Stimulated activated CD4-positive, alpha-beta T cell treated with anti-CD3 and anti-CD28 coated beads, Interleukin-4, amount 100 ng/mL, for 1 hour (primary cell): ENCODE data around the gene TIPRL.
"Not testable (repeated sequence)": the region's sequence is repeated elsewhere in the genome, so short reads cannot be mapped to it uniquely, and the experiment has no call there.

Source experiments
- DNase-seq: peaks from one replicate; pipeline ENCODE4 v3.0.0-alpha.2; 2020

The TIPRL gene

DNA sequence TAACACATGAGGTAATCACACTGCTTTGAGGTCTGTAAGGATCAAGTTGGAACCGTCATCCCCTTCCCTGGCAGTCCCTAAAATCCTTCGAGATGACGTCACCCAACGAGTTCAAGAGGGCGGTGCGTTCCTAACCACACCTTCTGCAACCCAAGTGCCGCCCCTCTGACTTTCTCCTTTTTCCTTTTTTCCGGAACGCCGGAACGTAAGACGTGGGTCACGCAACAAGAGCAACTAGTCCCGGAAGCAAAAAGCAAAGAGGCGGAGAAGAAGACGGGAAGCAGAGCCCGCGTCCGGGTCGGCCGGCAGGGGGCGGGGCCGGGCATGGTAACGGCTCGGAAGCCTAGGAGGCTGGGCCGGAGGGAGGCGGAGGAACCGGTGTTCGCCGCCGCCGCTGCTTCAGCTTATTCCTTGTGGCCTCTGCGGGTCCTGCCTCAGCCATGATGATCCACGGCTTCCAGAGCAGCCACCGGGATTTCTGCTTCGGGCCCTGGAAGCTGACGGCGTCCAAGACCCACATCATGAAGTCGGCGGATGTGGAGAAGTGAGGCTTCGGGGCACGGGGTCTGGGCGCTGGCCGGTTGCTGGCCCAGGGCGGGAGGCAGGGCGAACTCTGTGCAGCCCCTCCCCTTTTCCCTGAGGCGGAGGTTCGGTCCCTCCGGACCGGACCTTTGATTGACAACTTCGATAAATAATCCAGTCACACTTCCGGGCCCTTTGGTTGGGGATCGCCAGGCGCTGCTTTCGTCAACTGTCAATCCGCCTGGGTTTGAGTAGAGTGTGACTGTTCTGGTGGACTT, at the start of gene TIPRL:
TIPRL (plus strand) TSS at position 325 of the 800 bp plus-strand sequence; CDS start at position 441, 116 bp downstream.
- DNase-seq: peak; percentile 95

DNA sequence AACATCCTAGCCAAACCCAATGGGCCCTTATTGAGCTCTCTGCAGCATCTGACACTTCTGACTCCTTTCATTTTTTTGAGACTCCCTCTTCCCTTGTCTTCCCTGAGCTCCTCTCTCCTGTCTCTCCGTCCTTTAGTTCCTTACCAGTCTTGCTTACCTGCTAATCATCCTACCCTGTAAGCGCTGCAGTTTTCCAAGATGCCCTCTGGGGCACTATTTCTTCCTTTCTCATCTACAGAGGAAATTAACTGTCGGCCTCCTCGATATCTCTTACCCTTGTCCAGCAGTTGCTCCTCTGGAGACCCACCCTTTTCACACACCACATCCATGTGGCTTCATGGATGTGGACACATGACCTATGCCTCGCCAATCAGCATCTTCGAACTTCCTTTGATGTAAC, 48.8 kb upstream of the TIPRL start:
- no peak for DNase-seq

DNA sequence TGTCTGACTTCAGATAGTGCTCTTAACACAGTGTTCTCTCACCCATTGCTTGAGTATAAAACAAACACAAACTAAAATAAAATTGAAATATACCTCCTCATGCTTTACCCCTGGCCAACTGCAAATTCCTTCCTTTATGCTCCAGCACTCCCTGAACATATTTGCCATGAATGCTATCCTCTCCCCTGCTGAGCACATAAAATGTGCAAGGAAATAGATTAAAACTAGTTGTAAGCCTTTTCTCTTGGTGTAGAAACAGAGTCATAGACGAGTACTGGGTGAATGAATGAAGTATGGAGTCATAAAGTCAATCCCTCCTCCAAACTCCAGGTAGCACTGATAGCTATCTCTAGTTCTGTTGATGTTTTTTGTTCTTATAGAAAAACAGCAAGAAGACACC, 44.6 kb upstream of the TIPRL start:
- no peak for DNase-seq

DNA sequence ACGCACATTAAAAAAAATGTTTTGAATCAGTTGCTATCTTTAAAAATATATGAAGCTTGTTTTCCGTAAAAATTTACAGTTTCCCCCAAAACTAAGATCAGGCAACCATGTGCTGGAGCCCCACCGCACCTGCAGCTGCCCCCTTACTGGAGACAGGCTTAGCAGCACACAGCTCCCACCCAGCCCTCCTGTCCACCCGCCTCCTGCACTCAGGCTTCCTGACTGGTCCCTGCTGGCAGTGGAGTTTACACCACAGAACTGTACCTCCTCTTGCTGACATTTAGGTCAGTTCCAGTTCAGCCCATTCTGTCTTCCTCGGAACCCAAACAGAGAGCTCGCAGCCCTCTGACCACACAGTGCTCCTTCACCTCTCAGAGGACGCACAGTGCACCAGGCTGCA, 44.1 kb upstream of the TIPRL start:
- DNase-seq: no peak

DNA sequence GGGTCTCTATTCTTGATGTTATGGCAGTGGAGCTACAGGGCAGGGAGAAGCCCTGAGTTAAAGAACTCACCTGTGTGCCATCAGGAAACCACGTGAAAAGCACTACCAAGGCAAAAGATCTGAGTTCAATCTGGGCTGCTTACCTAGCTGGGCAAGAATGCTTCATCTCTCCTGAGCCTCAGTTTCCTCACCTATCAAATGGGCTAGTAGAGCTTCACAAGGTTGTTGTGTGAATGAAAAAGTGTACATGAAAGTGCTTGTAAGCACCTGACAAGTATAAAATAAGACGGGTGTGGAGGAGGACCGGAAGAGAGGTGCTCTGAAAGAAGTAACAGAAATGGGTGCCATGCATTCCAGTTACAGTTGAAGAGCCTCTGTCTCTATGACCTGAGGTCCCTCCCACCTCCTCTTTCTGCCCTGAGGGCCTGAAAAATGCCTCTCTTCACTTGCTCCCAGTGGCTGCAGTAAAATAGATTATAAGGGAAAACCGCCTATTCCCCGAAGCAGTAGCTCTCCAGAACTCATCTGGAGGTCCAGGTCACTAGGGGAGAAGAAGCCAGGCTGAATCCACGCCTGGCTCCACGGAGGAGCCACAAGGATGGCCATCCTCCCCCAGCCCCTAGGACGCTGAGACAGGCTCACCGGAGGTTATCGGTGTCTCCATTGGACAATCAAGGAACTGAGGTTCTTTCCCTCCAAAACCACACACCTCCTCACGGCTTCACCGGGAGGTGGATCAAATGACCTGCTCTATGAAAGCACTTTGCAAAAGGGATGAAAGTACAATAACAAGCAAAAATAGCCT, 43.4 kb upstream of the TIPRL start:
- DNase-seq: no peak

DNA sequence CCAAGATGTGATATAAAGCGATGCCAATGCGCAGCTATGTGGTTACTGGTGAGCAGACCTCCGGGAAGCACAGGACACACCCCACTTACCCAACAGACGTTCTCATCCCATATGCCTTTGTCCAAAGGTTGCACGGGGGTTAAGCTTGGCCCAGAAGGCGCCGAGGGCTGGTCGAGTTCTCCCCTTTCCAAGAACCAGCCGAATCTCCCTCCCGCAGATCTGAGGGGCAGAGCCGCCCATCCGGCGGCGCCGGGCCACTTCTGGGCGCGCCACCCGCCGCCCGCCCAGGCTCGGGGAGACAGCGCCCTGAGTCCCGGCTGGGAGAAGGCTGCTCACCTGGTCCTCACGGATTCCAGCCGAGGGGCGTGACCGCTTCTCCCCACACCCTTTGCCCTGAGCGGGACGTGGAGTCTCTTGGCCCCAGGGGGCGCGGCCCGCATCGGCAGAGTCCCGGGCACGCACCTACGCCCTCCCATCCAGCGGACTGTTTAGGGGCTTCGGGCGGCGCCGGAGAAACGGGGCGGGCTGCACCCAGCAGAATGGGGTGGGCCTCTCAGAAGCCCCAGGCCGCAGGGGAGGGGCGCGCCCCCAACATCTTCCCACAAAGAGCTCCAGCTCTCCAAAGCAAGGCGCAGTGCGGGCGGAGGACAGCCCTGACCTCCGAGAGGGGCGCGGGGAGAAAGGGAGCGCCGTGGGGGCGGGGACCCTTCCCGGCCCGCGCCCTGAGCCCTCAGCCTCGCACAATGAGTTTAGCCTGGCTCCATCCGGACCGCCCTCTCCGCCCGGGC, 42.6 kb upstream of the TIPRL start:
- DNase-seq: peak; percentile 13

DNA sequence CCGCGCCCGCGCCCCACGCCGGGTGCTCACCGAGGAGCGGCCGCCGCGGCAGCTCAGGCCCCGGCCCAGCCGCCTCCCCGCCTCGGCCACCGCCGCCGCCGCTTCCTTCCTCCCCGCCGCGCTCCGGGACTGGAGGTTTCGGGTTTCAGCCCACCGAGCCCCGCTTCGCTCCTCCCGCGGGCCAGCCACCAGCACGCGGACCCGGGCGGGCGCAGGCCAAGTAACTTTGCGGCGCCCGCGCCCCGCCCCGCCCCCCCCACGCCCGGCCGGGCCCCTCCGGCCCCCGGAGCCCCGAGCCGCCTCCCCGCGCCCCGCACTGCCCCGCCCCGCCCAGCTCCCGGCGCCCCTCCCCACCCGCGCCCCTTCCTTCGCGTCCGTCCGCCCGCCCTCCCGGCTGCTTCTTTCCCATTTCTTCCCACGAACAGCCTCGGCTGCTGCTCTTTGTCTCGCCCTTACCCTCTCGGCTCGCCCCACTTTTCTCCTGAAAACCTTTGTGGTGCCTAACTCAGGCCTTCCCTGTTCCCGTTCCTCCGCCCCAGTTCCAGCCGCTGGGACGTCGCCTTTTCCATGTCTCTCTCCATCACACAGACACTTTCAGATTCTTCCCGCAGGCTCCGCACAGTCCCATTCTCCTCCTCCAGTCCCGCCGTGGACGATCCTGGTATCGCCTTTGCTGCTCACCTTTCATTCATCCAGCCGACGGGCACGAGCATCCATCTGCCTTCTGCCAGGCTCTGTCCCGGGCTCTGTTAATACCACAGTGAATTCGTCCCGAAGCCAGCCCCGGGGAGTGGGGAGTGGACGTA, 41.9 kb upstream of the TIPRL start, which contains the start of gene GPR161:
GPR161 (minus strand) TSS at position 222 of the 806 bp plus-strand sequence. CDS start 32,080 bp downstream, outside the sequence.
- peak; percentile 23 for DNase-seq

DNA sequence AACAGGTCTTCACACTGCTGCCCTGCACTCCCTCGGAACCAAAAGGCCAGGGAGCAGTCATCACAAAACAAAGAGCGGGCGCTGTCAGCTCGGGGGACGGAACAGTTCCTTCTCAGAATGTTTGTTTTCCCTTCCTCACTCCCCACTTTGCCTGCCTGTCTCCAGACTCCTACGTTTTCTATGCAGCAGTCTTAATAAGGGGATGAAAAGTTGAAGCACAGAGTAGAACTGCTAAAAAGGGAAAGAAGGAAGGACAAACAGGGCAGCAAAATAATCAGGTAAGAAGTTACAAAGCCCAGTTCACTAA, 41.3 kb upstream of the TIPRL start:
- DNase-seq: no peak

DNA sequence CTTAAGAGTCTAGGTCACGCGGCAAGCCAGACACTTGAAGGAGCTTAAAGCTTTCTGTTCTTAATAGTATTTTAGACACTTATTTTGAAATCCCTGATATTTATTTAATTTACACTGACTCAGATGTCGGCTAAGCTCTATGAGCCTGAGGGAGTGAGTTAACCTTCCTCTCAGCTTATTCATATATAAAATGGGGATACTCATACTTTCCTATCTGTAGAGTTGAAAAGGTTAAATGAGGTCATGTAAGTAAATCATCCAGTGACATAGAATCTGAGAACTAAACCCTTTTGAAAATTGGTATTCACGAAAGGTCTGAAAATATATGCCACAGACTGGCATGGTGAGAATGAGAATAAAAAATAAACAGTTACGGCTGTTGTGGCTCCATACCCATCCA, 40.6 kb upstream of the TIPRL start:
- no peak for DNase-seq

DNA sequence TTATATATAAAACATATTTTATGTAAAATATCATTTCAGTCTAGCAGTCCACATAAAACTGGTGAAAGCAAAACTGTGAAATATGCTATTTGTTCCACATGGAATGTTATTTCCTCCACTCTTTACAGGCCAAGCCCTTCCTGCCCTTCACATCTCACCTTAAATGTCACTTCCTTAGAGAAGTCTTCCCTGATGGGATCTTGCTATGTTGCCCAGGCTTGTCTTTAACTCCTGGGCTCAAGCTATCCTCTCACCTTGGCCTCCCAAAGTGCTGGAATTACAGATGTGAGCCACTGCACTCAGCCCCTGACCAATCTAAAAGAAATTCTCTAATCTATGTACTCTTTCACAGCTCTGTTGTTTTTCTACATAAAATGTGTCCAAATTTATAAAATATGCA, 39.7 kb upstream of the TIPRL start:
- no peak for DNase-seq

DNA sequence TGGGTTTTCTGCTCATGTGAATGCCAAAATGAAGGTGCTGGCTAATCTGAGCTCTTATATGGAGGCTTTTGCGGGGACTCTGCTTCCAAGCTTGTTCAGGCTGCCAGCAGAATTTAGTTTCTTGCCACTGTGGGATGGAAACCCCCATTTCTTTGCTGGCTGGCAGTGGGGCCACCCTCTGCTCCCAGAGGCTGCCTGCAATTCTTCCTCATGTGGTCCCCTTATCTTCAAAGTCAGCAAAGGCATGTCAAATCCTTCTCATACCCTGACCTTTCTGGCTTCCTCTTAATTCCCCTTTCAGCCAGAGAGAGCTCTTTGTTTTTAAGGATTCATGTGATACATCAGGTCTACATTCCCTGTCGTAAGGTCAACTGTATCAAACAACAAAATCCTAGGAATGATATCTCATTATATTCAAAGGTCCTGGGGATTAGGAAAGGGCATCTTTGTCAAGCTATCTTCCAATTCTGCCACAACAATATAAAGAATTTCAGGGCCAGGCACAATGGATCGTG, 36.8 kb upstream of the TIPRL start:
- DNase-seq: no peak

DNA sequence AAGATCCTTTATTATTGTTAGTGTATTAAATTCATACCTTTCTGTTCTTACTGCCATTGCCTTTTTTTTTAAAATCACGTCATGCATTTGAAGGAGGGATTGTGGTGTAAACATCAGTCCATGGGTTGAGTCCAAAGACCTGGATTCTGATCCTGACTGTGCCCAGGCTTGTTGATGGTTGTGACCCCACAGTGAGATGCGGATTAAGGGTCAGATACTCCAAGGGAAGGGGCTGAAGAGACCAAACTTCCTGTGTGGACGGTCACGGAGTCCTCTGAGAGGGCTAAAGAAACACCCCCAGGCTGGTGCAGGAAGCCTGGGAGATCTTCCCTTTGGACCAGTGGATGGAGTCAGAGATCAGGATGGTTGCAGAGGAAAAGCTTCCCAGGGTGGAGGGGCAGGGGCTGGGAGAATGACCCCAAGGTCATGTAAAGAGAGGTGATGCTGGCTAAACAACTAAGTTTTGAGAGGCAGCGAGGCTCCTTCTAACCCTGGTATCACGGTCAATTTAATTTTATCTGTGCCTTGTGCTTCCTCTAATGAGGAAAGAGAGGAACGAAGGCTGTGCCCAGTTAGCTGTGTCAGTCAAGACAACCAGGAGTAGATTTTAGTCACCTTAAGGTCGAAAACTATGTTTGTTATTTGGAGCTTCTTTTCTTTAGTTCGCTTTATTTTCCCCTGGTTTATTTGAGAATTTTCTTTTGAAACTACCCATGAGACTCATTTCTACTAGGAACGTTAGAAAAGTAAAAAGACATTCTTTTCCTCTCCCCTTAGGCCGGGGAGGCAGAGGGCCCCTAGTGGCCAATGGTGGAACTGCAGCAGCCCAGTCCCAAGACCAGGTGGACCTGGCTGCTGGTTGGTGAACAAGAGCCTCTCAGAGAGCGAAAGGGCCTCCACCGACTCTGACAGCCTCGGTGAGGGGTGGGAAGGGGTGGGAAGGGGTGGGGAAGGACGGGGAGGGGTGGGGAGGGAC, 33.3 kb upstream of the TIPRL start:
- peak; percentile 90 for DNase-seq

DNA sequence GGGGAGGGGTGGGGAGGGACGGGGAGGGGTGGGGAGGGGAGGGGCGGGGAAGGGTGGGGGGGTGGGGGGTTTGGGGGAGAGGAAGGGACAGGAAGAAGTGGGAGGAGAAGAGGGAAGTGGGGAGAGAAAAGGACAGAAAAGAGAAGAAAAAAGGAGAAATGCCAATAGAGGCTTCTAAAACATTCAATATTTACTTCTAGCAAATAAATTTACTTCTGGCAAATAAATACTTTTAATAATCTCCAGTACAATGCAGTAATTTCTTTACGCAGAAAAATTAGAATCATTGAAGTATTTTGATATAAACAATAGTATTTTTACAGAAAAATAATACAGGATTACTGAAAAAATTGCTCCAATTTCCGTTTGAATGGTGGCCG, 32.6 kb upstream of the TIPRL start:
- no peak for DNase-seq

DNA sequence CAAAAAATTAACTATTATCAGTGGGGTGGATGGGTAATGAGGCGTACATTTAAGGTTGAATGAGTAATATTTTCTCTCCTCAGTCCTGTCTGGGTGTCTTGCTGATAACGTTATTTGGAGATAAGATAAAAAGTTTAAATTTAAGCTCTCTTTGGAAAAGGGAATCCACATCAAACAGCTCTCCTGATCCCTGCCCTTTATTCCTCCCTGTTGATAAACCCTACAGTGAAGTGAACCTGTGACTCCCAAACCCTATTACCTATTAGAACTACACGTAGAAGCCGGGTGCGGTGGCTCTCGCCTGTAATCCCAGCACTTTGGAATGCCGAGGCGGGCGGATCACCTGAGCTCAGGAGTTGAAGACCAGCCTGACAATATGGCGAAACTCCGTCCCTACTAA, 32.1 kb upstream of the TIPRL start:
- no peak for DNase-seq

DNA sequence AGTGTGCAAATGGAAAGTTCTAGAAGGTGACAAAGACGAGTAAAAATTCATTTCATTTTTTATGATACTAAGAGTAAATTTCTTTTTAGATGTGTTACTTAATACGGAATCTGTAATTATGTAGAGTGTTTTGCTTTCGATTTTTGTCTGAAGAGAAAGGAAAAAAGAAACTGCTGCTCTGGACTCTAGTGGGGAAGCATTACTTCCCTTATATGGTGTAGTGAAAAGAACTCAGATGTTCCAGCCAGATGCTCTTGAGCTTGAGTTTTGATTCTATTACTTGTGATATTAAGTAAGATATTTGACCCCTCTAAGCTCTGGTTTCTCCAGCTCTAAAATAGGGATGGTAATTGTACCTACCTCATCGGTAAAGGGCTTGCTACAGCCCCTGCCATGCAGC, 29.8 kb upstream of the TIPRL start:
- no peak for DNase-seq

DNA sequence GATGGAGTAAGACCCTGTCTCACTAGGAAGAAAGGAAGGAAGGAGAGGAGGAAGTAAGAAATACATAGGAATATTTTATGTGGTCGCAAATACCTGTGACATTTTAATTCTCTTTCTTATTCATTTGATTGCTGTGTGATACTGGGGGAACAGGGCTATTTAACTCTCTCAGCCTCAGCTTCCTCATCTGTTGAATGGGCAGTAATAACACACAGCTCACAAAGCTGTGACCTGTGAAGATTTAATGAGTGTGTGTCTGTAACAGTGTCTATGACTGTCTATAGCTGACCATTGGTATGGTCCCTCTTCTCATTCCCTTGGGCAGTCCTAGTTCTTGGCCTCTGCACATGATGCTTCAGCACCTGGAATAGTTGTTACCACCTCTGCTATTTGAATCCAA, 28.5 kb upstream of the TIPRL start:
- no peak for DNase-seq

DNA sequence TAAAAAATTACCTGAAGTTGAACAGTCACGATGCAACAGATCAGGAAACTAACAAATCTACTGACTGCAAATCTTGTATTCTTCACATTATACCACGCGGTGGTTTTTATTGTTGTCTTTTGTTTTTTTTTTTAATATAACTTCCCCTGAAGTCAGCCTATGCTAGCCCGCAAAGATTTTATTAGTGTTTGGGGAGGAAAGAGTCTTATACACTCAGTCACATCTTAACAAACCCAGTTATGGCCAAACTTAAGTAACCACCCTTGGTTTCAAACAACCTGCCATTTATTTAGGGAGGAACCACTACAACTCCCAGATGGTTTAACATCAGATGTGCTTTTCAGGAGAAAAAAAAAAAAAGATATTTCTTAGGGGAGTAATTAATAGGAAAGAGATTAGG, 26.8 kb upstream of the TIPRL start:
- no peak for DNase-seq

DNA sequence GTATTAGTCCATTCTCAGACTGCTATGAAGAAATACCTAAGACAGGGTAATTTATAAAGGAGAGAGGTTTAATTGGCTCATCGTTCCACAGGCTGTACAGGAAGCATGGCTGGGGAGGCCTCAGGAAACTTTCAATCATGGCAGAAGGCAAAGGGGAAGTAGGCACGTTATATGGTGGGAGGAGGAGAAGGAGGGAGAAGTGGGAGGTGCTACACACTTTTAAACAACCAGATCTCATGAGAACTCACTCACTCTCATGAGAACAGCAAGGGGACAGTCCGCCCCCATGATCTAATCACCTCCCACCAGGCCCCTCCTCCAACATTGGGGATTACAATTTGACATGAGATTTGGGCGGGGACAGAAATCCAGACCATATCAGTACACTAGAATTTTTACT, 24.1 kb upstream of the TIPRL start:
- not testable (repeated sequence) for DNase-seq

DNA sequence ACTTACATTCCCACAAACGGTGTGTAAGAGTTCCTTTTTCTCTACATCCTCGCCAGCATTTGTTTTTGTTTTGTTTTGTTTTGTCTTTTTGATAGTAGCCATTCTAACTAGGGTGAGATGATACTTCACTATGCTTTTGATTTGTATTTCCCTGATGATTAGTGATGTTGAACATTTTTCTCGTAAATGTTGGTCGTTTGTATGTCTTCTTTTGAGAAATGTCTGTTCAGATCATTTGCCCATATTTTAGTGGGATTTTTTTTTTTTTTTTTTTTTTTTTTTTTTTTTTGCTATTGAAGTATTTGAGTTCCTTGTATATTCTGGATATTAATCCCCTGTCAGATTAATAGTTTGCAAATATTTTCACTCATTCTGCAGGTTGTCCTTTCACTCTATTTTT, 22.9 kb upstream of the TIPRL start:
- DNase-seq: no peak

DNA sequence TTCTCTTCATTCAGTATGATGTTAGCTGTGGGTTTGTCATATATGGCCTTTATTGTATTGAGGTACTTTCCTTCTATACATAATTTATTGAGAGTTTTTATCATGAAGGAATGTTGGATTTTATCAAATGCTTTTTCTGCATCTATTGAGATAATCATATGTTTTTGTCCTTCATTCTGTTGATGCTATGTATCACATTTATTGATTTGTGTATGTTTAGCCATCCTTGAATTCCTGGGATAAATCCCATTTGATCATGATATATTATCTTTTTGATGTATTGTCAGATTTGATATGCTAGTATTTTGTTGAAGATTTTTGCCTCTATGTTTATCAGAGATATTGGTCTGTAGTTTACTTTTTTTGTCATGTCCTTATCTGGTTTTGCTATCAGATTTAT, 21.1 kb upstream of the TIPRL start:
- no peak for DNase-seq

DNA sequence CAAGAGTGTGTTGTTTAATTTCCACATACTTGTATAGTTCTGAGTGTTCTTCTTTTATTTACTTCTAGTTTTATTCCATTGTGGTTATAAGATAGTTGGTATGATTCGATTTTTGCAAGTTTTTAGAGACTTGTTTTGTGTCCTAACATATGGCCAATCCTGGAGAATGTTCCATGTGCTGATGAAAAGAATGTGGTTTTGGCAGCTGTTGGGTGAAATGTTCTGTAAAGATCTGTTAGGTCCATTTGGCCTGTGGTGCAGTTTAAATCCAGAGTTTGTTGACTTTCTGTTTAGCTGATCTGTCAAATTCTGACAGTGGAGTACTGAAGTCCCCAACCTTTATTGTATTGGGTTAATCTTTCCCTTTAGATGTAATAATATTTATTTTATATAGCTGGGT, 19.5 kb upstream of the TIPRL start:
- no peak for DNase-seq
